HepG2 (cell line): ENCODE data around the gene SLC2A4. TPM values are rescaled to one million over a fixed set of nuclear protein-coding genes. Genes with fewer than 3 reads are reported as not detected.

Source experiments
- BHLHE40 ChIP-seq: IDR thresholded peaks from 2 replicates; pipeline ENCODE4 v1.6.1; 2011; ENCODE audit warnings: low read length, improper control_type of control experiment
- CREBL2 ChIP-seq: sonication (generic); formaldehyde crosslinking; IDR thresholded peaks from 2 replicates; pipeline ENCODE4 v1.8.1; 2023; ENCODE audit warnings: missing genetic modification reagents, mild to moderate bottlenecking, borderline replicate concordance
- DZIP1 ChIP-seq: sonication (generic); formaldehyde crosslinking; IDR thresholded peaks from 2 replicates; pipeline ENCODE4 v1.5.0; 2020; ENCODE audit warnings: mild to moderate bottlenecking, missing genetic modification reagents
- ELF1 ChIP-seq: sonication (generic); formaldehyde crosslinking; IDR thresholded peaks from 2 replicates; pipeline ENCODE4 v1.4.0; 2020; ENCODE audit warnings: missing genetic modification reagents
- ELF4 ChIP-seq: sonication (generic); formaldehyde crosslinking; IDR thresholded peaks from 2 replicates; pipeline ENCODE4 v1.5.0; 2020; ENCODE audit warnings: missing genetic modification reagents, mild to moderate bottlenecking, moderate library complexity, borderline replicate concordance
- KDM1A ChIP-seq: IDR thresholded peaks from 2 replicates; pipeline ENCODE4 v1.6.1; 2016; ENCODE audit warnings: missing compliant biosample characterization
- KLF16 ChIP-seq, 2 experiments: sonication (generic) in 1 of 2; formaldehyde crosslinking in 1 of 2; IDR thresholded peaks; 2 replicates each; pipeline versions ENCODE4 v1.6.1 to v1.8.0; 2016 to 2023; ENCODE audit warnings: missing genetic modification reagents in 2 of 2, missing compliant biosample characterization in 1 of 2
- NCOA1 ChIP-seq: sonication (generic); formaldehyde crosslinking; IDR thresholded peaks from 2 replicates; pipeline ENCODE4 v1.9.0; 2021; ENCODE audit warnings: missing genetic modification reagents
- NFE2L2 ChIP-seq: fragments of 150-350 bp; IDR thresholded peaks from 2 replicates; pipeline ENCODE4 v1.6.1; 2014; ENCODE audit warnings: low read length
- POLR2G ChIP-seq: fragments of 200-400 bp; formaldehyde crosslinking; IDR thresholded peaks from 2 replicates; pipeline ENCODE4 v1.6.1; 2018; ENCODE audit warnings: mild to moderate bottlenecking, low read depth, low read length, moderate library complexity
- RBFOX2 ChIP-seq: fragments of 200-400 bp; formaldehyde crosslinking; IDR thresholded peaks from 2 replicates; pipeline ENCODE4 v1.6.1; 2017; ENCODE audit warnings: low read depth, mild to moderate bottlenecking, low read length
- RFXANK ChIP-seq: IDR thresholded peaks from 2 replicates; pipeline ENCODE4 v1.6.1; 2016
- SAFB2 ChIP-seq: sonication (generic); formaldehyde crosslinking; IDR thresholded peaks from 2 replicates; pipeline ENCODE4 v1.5.1; 2020; ENCODE audit warnings: missing genetic modification reagents, low read depth, mild to moderate bottlenecking, borderline replicate concordance
- SATB2 ChIP-seq: sonication (generic); formaldehyde crosslinking; IDR thresholded peaks from 2 replicates; pipeline ENCODE4 v1.5.0; 2020; ENCODE audit warnings: missing genetic modification reagents
- SRSF1 ChIP-seq: fragments of 200-400 bp; formaldehyde crosslinking; optimal IDR thresholded peaks from 2 replicates; pipeline ENCODE3; 2017; ENCODE audit warnings: mild to moderate bottlenecking, low read depth, low read length, moderate library complexity
- ZBTB2 ChIP-seq: sonication (generic); formaldehyde crosslinking; IDR thresholded peaks from 2 replicates; pipeline ENCODE4 v1.8.0; 2022; ENCODE audit warnings: low read depth, missing genetic modification reagents
- ZKSCAN1 ChIP-seq: fragments of 150-350 bp; IDR thresholded peaks from 2 replicates; pipeline ENCODE4 v1.6.1; 2014; ENCODE audit warnings: low read length
- ZNF101 ChIP-seq: sonication (generic); formaldehyde crosslinking; IDR thresholded peaks from 2 replicates; pipeline ENCODE4 v1.4.0; 2020; ENCODE audit warnings: mild to moderate bottlenecking, low read depth, missing genetic modification reagents, borderline replicate concordance
- ZNF234 ChIP-seq: sonication (generic); formaldehyde crosslinking; conservative IDR thresholded peaks from 2 replicates; pipeline ENCODE4 v1.5.1; 2020; ENCODE audit warnings: mild to moderate bottlenecking, missing genetic modification reagents
- ZNF33B ChIP-seq: sonication (generic); formaldehyde crosslinking; IDR thresholded peaks from 2 replicates; pipeline ENCODE4 v1.5.1; 2020; ENCODE audit warnings: mild to moderate bottlenecking, missing genetic modification reagents
- ZNF362 ChIP-seq: sonication (generic); formaldehyde crosslinking; IDR thresholded peaks from 2 replicates; pipeline ENCODE4 v1.4.0; 2020; ENCODE audit warnings: missing genetic modification reagents, mild to moderate bottlenecking, borderline replicate concordance
- ZNF556 ChIP-seq: sonication (generic); formaldehyde crosslinking; IDR thresholded peaks from 2 replicates; pipeline ENCODE4 v1.4.0; 2020; ENCODE audit warnings: mild to moderate bottlenecking, missing genetic modification reagents, borderline replicate concordance
- ZNF557 ChIP-seq: sonication (generic); formaldehyde crosslinking; IDR thresholded peaks from 2 replicates; pipeline ENCODE4 v1.4.0; 2020; ENCODE audit warnings: missing genetic modification reagents
- ZNF564 ChIP-seq: sonication (generic); formaldehyde crosslinking; IDR thresholded peaks from 2 replicates; pipeline ENCODE4 v1.8.1; 2023; ENCODE audit warnings: mild to moderate bottlenecking, missing genetic modification reagents
- ZNF792 ChIP-seq: IDR thresholded peaks from 2 replicates; pipeline ENCODE4 v1.6.1; 2016
- polyA plus RNA-seq, 8 experiments: library from polyadenylated mRNA; depleted of rRNA in 3 of 8; stranded (reverse) in 7 of 8; unstranded in 1 of 8; fragments of >200 nt; fragmentation: Illumina TruSeq in 4 of 8; extraction: Trizol in 4 of 8; gene quantifications; 2 replicates each; pipeline versions ENCODE4 v1.2.1 to v1.2.3, GENCODE V29; 2011 to 2016; ENCODE audit warnings: low read depth in 4 of 8, missing spikeins in 1 of 8, mixed read lengths in 1 of 8; ENCODE audit not compliant: insufficient read depth in 1 of 8
- total RNA-seq, 5 experiments: library from RNA; depleted of rRNA; stranded (reverse); fragments of >200 nt; fragmentation: Illumina TruSeq; extraction: Trizol; gene quantifications; 2 replicates each; pipeline ENCODE4 v1.2.3, GENCODE V29; 2016; ENCODE audit warnings: low read depth in 1 of 5

The SLC2A4 gene
- total and polyA plus RNA-seq, 2 of the 13 experiments (the other 11 are each of a cell fraction or from before 2014, with no cell fraction given), result 4.9 to 5.8 TPM

GRCh38 chr17:7307686-7308624 is 26.4 kb downstream of the SLC2A4 start (continued):
- TF ChIP-seq ZBTB2 (CRISPR knock-in tag), result peak; percentile 52; the same call in 1 of the 2 replicates
- TF ChIP-seq ELF4 (CRISPR knock-in tag), result no peak
- TF ChIP-seq CREBL2 (CRISPR knock-in tag), result no peak
- TF ChIP-seq RBFOX2, result peak; percentile 86
- TF ChIP-seq ELF1 (CRISPR knock-in tag), result 0 out of 2 replicates have a peak, but pooled peaks have one; percentile 27
- no peak for TF ChIP-seq SAFB2
- peak; percentile 66; the same call in 1 of the 2 replicates for TF ChIP-seq DZIP1
- TF ChIP-seq SRSF1, result no peak
- TF ChIP-seq ZKSCAN1, result no peak
- TF ChIP-seq ZNF234 (CRISPR knock-in tag), result no peak
- no peak for TF ChIP-seq POLR2G
- TF ChIP-seq NFE2L2, result no peak
- no peak for TF ChIP-seq KDM1A (CRISPR knock-in tag)
- TF ChIP-seq SATB2 (CRISPR knock-in tag), result no peak
- TF ChIP-seq ZNF564 (CRISPR knock-in tag), result no peak
- TF ChIP-seq ZNF792 (CRISPR knock-in tag), result no peak
- TF ChIP-seq ZNF557, result no peak; the same call in 1 of the 2 replicates
- TF ChIP-seq KLF16 (CRISPR knock-in tag; IDR thresholded peaks at IDR 0.05), result no peak
- TF ChIP-seq ZNF362, result no peak
- no peak for TF ChIP-seq ZNF556 (CRISPR knock-in tag)
- no peak for TF ChIP-seq NCOA1
- TF ChIP-seq ZNF101 (CRISPR knock-in tag), result no peak
- no peak for TF ChIP-seq BHLHE40
- TF ChIP-seq ZNF33B (CRISPR knock-in tag), result no peak
- TF ChIP-seq RFXANK (CRISPR knock-in tag), result no peak
